GM10847 (cell line): ENCODE measurements around the gene KIF5A.

Experiments used
- POLR2A ChIP-seq: IDR thresholded peaks from 2 replicates; pipeline ENCODE4 v1.6.1; 2011; ENCODE audit not compliant: insufficient read length; ENCODE audit errors: extremely low read depth

KIF5A gene

DNA sequence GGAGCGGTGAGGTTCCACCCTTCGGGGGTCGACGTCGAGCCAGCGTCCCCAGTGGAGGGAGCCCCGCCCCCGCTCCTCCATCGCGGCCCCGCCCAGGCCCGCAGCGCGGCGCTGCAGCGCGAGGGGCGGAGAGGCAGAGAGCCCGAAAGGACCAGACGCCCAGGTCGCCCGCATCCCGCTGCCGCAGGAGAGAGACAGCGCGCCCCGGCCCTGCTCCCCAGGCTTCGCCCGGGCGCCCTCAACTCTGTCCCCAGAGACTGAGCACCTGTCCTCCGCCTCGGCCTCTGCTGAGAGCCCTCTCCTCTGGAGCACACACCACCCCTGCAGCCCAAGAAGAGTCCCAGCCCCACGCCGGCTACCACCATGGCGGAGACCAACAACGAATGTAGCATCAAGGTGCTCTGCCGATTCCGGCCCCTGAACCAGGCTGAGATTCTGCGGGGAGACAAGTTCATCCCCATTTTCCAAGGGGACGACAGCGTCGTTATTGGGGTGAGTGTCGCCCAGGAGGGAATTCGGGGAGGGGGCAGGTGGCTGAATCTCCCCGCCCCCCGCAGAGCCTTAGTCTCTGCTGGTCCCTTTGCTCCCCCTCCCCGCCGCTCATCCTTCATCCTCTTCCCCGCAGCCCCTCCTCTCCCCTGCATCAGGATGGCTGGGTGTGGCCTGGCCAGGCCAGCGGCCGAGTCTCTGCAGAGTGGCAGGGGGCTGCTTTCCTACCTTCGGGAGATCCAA, at the start of gene KIF5A:
Gene KIF5A, plus strand, starts transcription at position 136 of the 732 bp plus-strand sequence. Its CDS starts 228 bp downstream, at position 364.
- no peak for TF ChIP-seq POLR2A

DNA sequence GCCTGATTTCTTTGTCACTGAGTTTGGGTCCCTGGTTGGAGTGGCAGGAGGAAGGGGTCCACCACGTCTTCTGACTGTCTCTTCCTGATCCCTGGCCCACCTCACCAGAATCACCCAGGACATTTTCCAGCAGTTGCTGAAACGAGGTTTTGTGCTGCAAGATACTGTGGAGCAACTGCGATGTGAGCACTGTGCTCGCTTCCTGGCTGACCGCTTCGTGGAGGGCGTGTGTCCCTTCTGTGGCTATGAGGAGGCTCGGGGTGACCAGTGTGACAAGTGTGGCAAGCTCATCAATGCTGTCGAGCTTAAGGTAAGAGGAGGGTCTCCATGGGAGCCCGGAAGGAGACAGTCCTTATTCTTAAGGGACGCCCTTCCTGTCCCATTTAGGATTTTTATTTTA, 49.6 kb upstream of the KIF5A start:
- no peak for TF ChIP-seq POLR2A

- TF ChIP-seq POLR2A, result no peak
Measured at GRCh38 chr12:57511161-57511560, 38.7 kb upstream of the KIF5A start.

DNA sequence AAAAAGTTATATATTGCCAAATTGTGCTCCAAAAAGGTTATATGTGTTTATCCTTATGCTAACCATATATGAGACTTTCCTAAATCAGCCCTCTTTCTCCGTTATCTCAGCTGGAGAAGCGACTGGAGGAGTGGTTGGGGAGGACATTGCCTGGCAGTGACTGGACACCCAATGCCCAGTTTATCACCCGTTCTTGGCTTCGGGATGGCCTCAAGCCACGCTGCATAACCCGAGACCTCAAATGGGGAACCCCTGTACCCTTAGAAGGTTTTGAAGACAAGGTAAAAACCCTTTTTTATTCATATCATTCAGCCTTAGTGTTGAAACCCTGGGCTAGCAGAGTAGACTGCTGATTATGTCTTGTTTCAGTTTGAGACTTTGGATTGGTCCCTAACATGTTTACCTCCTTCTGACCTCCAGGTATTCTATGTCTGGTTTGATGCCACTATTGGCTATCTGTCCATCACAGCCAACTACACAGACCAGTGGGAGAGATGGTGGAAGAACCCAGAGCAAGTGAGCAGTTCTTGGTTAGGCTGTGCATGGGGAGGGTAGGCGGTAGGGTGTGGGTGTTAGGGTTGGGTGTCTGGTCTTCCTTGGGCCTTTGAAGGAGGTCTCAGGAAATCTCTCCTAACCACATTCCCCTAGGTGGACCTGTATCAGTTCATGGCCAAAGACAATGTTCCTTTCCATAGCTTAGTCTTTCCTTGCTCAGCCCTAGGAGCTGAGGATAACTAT, 38.1 kb upstream of the KIF5A start:
- TF ChIP-seq POLR2A, result no peak

DNA sequence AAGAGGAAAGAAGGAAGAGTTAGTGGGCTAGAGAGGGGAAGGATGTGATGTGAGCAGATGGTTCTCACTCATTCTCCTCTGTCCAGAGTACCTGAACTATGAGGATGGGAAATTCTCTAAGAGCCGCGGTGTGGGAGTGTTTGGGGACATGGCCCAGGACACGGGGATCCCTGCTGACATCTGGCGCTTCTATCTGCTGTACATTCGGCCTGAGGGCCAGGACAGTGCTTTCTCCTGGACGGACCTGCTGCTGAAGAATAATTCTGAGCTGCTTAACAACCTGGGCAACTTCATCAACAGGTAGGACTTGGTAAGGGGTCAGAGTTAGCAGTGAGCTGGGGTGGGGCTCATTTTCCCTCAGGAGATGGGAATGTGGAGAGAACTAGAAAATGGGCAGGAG, 37.2 kb upstream of the KIF5A start:
- no peak for TF ChIP-seq POLR2A

GRCh38 chr12:57513266-57513665, 36.6 kb upstream of the KIF5A start:
- no peak for TF ChIP-seq POLR2A

GRCh38 chr12:57514720-57515407, 35.0 kb upstream of the KIF5A start:
- TF ChIP-seq POLR2A, result no peak

DNA sequence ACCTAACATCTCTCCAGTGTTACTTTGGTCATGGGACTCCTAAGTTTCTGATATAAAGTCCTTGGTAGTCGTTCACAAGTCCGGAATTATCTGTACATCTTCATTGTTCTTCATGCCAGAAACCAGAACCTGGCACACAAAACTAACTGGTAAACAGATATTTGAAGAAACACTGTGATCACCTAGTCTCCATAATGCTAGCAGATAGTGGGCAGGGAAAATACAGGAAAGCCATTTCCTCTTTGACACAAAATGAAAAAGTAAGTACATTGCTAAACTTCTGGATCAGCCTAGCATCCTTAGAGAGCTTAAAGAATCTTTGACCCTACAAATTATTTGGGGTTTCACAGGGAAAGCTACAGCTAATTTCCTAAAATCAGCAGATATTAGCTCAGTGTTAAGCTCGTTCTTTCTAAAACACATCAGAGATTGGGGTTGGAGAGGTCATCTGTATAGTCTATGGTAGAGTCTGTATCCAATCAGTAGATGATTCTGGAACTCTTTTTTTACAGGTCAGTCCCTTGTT, 34.4 kb upstream of the KIF5A start:
- no peak for TF ChIP-seq POLR2A

GRCh38 chr12:57515934-57516541, 33.8 kb upstream of the KIF5A start:
- no peak for TF ChIP-seq POLR2A

GRCh38 chr12:57516617-57517153, 33.2 kb upstream of the KIF5A start:
- TF ChIP-seq POLR2A, result no peak

GRCh38 chr12:57517187-57517586, 32.7 kb upstream of the KIF5A start:
- no peak for TF ChIP-seq POLR2A

- TF ChIP-seq POLR2A, result no peak
Measured at GRCh38 chr12:57518176-57518919, 31.5 kb upstream of the KIF5A start.

GRCh38 chr12:57518920-57519795, 30.7 kb upstream of the KIF5A start:
- no peak for TF ChIP-seq POLR2A

GRCh38 chr12:57519796-57520052, 30.1 kb upstream of the KIF5A start:
- no peak for TF ChIP-seq POLR2A
